Esophagus squamous epithelium (tissue), 4 donors: ENCODE data around the gene ITPR2.
"Not testable (repeated sequence)": the region's sequence is repeated elsewhere in the genome, so short reads cannot be mapped to it uniquely, and the experiment has no call there.

Experiments
- CTCF ChIP-seq, 6 experiments: fragments of 450-650 bp in 4 of 6; fragments of 200-600 bp in 2 of 6; sonication (generic) in 2 of 6; IDR thresholded peaks; one replicate each; pipeline ENCODE4 v1.5.1; 2016 to 2019; ENCODE audit warnings: antibody characterized with exemption in 6 of 6, mild to moderate bottlenecking in 4 of 6, moderate library complexity in 4 of 6
- POLR2A ChIP-seq, 4 donors: fragments of 450-650 bp; IDR thresholded peaks; one replicate each; pipeline ENCODE4 v1.6.1; 2017; ENCODE audit warnings: antibody characterized with exemption in 4 of 4, mild to moderate bottlenecking in 4 of 4, moderate library complexity in 3 of 4

- TF ChIP-seq POLR2A, CTCF (IDR thresholded peaks at IDR 0.05): not testable (repeated sequence)
Observed at GRCh38 chr12:26310489-26310888, 522.5 kb downstream of the ITPR2 start.
